ENCODE measurements around the gene RPL38.
A peak's percentile ranks its signal among the peaks of the same experiment; 100 is the strongest.

Gene RPL38

GRCh38 chr17:74223901-74224300 is 20.4 kb downstream of the RPL38 start:
- Mint-ChIP-seq H3K4me3 (no peak overlapping the region), H3K27ac (no peak overlapping the region), H3K27me3 (no peaks in the 10 kb centered on the region), H3K9me3 (no peaks in the 10 kb centered on the region), H3K4me1 (no peaks in the 10 kb centered on the region)
- ATAC-seq (no peak), DNase-seq (no peak)

- H3K4me3 Mint-ChIP-seq = no peak overlapping the region
- no peaks in the 10 kb centered on the region for H3K4me1 Mint-ChIP-seq
- H3K27me3 Mint-ChIP-seq = no peaks in the 10 kb centered on the region
- peak overlapping the region in 1 of 2 donors; percentile 35 for H3K27ac Mint-ChIP-seq
- ATAC-seq = no peak
- no peak for DNase-seq
- no peaks in the 10 kb centered on the region for H3K9me3 Mint-ChIP-seq
These were observed 21.7 kb downstream of the RPL38 start for GRCh38 chr17:74224959-74225725.

- Mint-ChIP-seq H3K27ac (peak overlapping the region in 1 of 2 donors; percentile 30), H3K9me3 (no peaks in the 10 kb centered on the region)
- no peak for ATAC-seq
These were observed 22.8 kb downstream of the RPL38 start for GRCh38 chr17:74226252-74226651.

GRCh38 chr17:74227271-74228080 is 24.0 kb downstream of the RPL38 start:
- Mint-ChIP-seq H3K27ac (no peak overlapping the region), H3K9me3 (no peaks in the 10 kb centered on the region), H3K4me1 (no peaks in the 10 kb centered on the region), H3K4me3 (no peak overlapping the region), H3K27me3 (no peaks in the 10 kb centered on the region)
- DNase-seq = no peak
- ATAC-seq = no peak

More at GRCh38 chr17:74226252-74226651, 22.8 kb downstream of the RPL38 start:
- H3K4me3 Mint-ChIP-seq = no peak overlapping the region
- H3K27me3 Mint-ChIP-seq = no peaks in the 10 kb centered on the region
- DNase-seq = no peak
- no peaks in the 10 kb centered on the region for H3K4me1 Mint-ChIP-seq

- Mint-ChIP-seq H3K9me3 (no peaks in the 10 kb centered on the region), H3K4me1 (no peaks in the 10 kb centered on the region), H3K27me3 (no peaks in the 10 kb centered on the region), H3K27ac (no peak overlapping the region), H3K4me3 (no peak overlapping the region)
- DNase-seq (no peak), ATAC-seq (no peak)
These were observed 25.0 kb downstream of the RPL38 start for GRCh38 chr17:74228306-74228978.

- Mint-ChIP-seq H3K27me3 (no peaks in the 10 kb centered on the region), H3K4me3 (no peak overlapping the region), H3K4me1 (no peaks in the 10 kb centered on the region), H3K27ac (no peak overlapping the region), H3K9me3 (no peaks in the 10 kb centered on the region)
- no peak for ATAC-seq
- DNase-seq = no peak
These were observed 27.4 kb downstream of the RPL38 start for GRCh38 chr17:74230896-74231295.

- H3K27me3 Mint-ChIP-seq = no peaks in the 10 kb centered on the region
- no peak overlapping the region for H3K4me3 Mint-ChIP-seq
- peak overlapping the region in 1 of 2 donors; percentile 86 for H3K27ac Mint-ChIP-seq
- DNase-seq (no peak), ATAC-seq (no peak)
- no peaks in the 10 kb centered on the region for H3K4me1 Mint-ChIP-seq
- H3K9me3 Mint-ChIP-seq = no peaks in the 10 kb centered on the region
These were observed 28.7 kb downstream of the RPL38 start for GRCh38 chr17:74231928-74232907.

GRCh38 chr17:74233937-74234336 is 30.5 kb downstream of the RPL38 start:
- H3K4me1 Mint-ChIP-seq = no peaks in the 10 kb centered on the region
- H3K27ac Mint-ChIP-seq = no peak overlapping the region
- H3K27me3 Mint-ChIP-seq = no peaks in the 10 kb centered on the region
- ATAC-seq = peak; percentile 9
- DNase-seq = no peak
- H3K4me3 Mint-ChIP-seq = no peak overlapping the region
- H3K9me3 Mint-ChIP-seq = no peaks in the 10 kb centered on the region

GRCh38 chr17:74234486-74234885 is 31.0 kb downstream of the RPL38 start:
- no peak for DNase-seq
- ATAC-seq = no peak
- H3K4me1 Mint-ChIP-seq = no peaks in the 10 kb centered on the region
- H3K27me3 Mint-ChIP-seq = no peaks in the 10 kb centered on the region
- H3K27ac Mint-ChIP-seq = no peak overlapping the region
- H3K9me3 Mint-ChIP-seq = no peaks in the 10 kb centered on the region
- no peak overlapping the region for H3K4me3 Mint-ChIP-seq

GRCh38 chr17:74235040-74235581 is 31.6 kb downstream of the RPL38 start:
- H3K27me3 Mint-ChIP-seq = no peaks in the 10 kb centered on the region
- H3K27ac Mint-ChIP-seq = peak overlapping the region; percentile 12 to 44

GRCh38 chr17:74235911-74236371 is 32.5 kb downstream of the RPL38 start:
- DNase-seq = no peak
- no peak for ATAC-seq
- H3K4me3 Mint-ChIP-seq = no peak overlapping the region
- H3K27me3 Mint-ChIP-seq = no peaks in the 10 kb centered on the region
- no peaks in the 10 kb centered on the region for H3K9me3 Mint-ChIP-seq
- no peak overlapping the region for H3K27ac Mint-ChIP-seq
- no peaks in the 10 kb centered on the region for H3K4me1 Mint-ChIP-seq

More at GRCh38 chr17:74235040-74235581, 31.6 kb downstream of the RPL38 start:
- H3K9me3 Mint-ChIP-seq = no peaks in the 10 kb centered on the region
- H3K4me1 Mint-ChIP-seq = no peaks in the 10 kb centered on the region
- H3K4me3 Mint-ChIP-seq = no peak overlapping the region
- DNase-seq (no peak), ATAC-seq (no peak)

- Mint-ChIP-seq H3K4me3 (no peak overlapping the region), H3K4me1 (no peaks in the 10 kb centered on the region), H3K27ac (no peak overlapping the region), H3K9me3 (no peaks in the 10 kb centered on the region), H3K27me3 (no peaks in the 10 kb centered on the region)
- ATAC-seq (no peak), DNase-seq (no peak)
These were observed 33.8 kb downstream of the RPL38 start for GRCh38 chr17:74237321-74237720.

GRCh38 chr17:74239172-74239571 is 35.7 kb downstream of the RPL38 start:
- DNase-seq = no peak
- H3K27ac Mint-ChIP-seq = peak overlapping the region in 1 of 2 donors; percentile 92

GRCh38 chr17:74240618-74241205 is 37.2 kb downstream of the RPL38 start:
- H3K4me1 Mint-ChIP-seq = no peaks in the 10 kb centered on the region
- DNase-seq (no peak), ATAC-seq (no peak)
- H3K27me3 Mint-ChIP-seq = no peaks in the 10 kb centered on the region
- H3K9me3 Mint-ChIP-seq = no peaks in the 10 kb centered on the region
- H3K27ac Mint-ChIP-seq = peak overlapping the region in 1 of 2 donors; percentile 72
- H3K4me3 Mint-ChIP-seq = no peak overlapping the region

More at GRCh38 chr17:74239172-74239571, 35.7 kb downstream of the RPL38 start:
- no peak for ATAC-seq
- H3K4me3 Mint-ChIP-seq = no peak overlapping the region
- no peaks in the 10 kb centered on the region for H3K27me3 Mint-ChIP-seq
- H3K4me1 Mint-ChIP-seq = no peaks in the 10 kb centered on the region
- no peaks in the 10 kb centered on the region for H3K9me3 Mint-ChIP-seq

All from stimulated activated naive CD8-positive, alpha-beta T cell treated with anti-CD3 and anti-CD28 coated beads, Interleukin-15, amount 100 ng/mL, for 72 hours (primary cell).